ENCODE measurements around the gene APCDD1L.
A peak's percentile ranks its signal among the peaks of the same experiment; 100 is the strongest.

The APCDD1L gene

GRCh38 chr20:58550275-58551059 lies 35.3 kb upstream of the APCDD1L start:
- no peak for TF ChIP-seq SIN3A (IDR thresholded peaks at IDR 0.05; ENCODE audit: borderline replicate concordance, insufficient read depth, low read length)
- peak; percentile 53; the same call in 1 of the 2 replicates for TF ChIP-seq TAF1 (IDR thresholded peaks at IDR 0.05; ENCODE audit: borderline replicate concordance, insufficient read depth, low read length)
- TF ChIP-seq FOXP2 (optimal IDR thresholded peaks at IDR 0.05; ENCODE audit: borderline replicate concordance, extremely low read depth, extremely low read length, insufficient read depth): peak; percentile 45
- TF ChIP-seq REST (IDR thresholded peaks at IDR 0.05; ENCODE audit: insufficient read depth in 1 of 2, low read depth in 2 of 2, low read length in 2 of 2): no peak
- no peak for TF ChIP-seq POLR2AphosphoS5 (IDR thresholded peaks at IDR 0.05; ENCODE audit: low read depth, low read length)

GRCh38 chr20:58549231-58550209 lies 34.3 kb upstream of the APCDD1L start:
- TF ChIP-seq REST (IDR thresholded peaks at IDR 0.05; ENCODE audit: insufficient read depth in 1 of 2, low read depth in 2 of 2, low read length in 2 of 2): no peak
- no peak for TF ChIP-seq POLR2AphosphoS5 (IDR thresholded peaks at IDR 0.05; ENCODE audit: low read depth, low read length)
- TF ChIP-seq SIN3A (IDR thresholded peaks at IDR 0.05; ENCODE audit: borderline replicate concordance, insufficient read depth, low read length): no peak
- no peak for TF ChIP-seq FOXP2 (optimal IDR thresholded peaks at IDR 0.05; ENCODE audit: borderline replicate concordance, extremely low read depth, extremely low read length, insufficient read depth)
- TF ChIP-seq TAF1 (IDR thresholded peaks at IDR 0.05; ENCODE audit: borderline replicate concordance, insufficient read depth, low read length): no peak

- TF ChIP-seq TAF1 (IDR thresholded peaks at IDR 0.05; ENCODE audit: borderline replicate concordance, insufficient read depth, low read length): no peak
- TF ChIP-seq FOXP2 (optimal IDR thresholded peaks at IDR 0.05; ENCODE audit: borderline replicate concordance, extremely low read depth, extremely low read length, insufficient read depth): no peak
- no peak for TF ChIP-seq POLR2AphosphoS5 (IDR thresholded peaks at IDR 0.05; ENCODE audit: low read depth, low read length)
- TF ChIP-seq SIN3A (IDR thresholded peaks at IDR 0.05; ENCODE audit: borderline replicate concordance, insufficient read depth, low read length): no peak
- TF ChIP-seq REST (IDR thresholded peaks at IDR 0.05; ENCODE audit: insufficient read depth in 1 of 2, low read depth in 2 of 2, low read length in 2 of 2): no peak
These were observed 32.6 kb upstream of the APCDD1L start for GRCh38 chr20:58547623-58548475.

GRCh38 chr20:58546756-58547622 lies 31.8 kb upstream of the APCDD1L start:
- TF ChIP-seq REST (IDR thresholded peaks at IDR 0.05; ENCODE audit: insufficient read depth in 1 of 2, low read depth in 2 of 2, low read length in 2 of 2) (no peak), POLR2AphosphoS5 (IDR thresholded peaks at IDR 0.05; ENCODE audit: low read depth, low read length) (no peak), SIN3A (IDR thresholded peaks at IDR 0.05; ENCODE audit: borderline replicate concordance, insufficient read depth, low read length) (no peak), TAF1 (IDR thresholded peaks at IDR 0.05; ENCODE audit: borderline replicate concordance, insufficient read depth, low read length) (no peak), FOXP2 (optimal IDR thresholded peaks at IDR 0.05; ENCODE audit: borderline replicate concordance, extremely low read depth, extremely low read length, insufficient read depth) (no peak)

Measured in PFSK-1 (cell line).